ENCODE results near the gene VSIR.

DNA sequence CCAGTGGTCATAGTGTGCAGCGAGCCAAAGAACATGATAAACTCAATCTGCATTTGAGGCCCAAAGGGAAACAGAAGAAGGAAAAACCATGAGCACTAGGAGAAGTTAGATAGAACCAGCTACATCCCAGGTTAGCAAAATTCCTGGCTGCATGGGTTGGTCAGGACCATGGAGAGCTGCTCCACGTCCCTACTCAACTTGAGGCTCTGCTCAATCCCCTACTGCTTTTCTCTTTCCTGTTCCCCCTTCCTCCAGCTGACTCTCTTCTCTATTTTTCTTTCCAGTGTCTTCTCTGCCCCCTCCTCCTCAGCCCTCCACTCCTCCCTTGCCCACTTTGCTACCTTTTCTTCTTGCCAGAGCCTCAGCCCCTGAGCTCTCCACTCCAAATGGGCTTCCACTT, 21.9 kb upstream of the VSIR start:
- TF ChIP-seq CTCF (IDR thresholded peaks at IDR 0.05): no peak
- TF ChIP-seq POLR2A (IDR thresholded peaks at IDR 0.05): no peak
- no peak for TF ChIP-seq POLR2AphosphoS5 (IDR thresholded peaks at IDR 0.05)
